ENCODE results near the gene MYD88. TPM values are rescaled to one million over a fixed set of nuclear protein-coding genes. Genes with fewer than 3 reads are reported as not detected.

Gene MYD88
- total RNA-seq, 1 experiment from 2014 or later = 21.2 TPM

GRCh38 chr3:38173834-38174418, 35.5 kb downstream of the MYD88 start:
- H3K4me3 Mint-ChIP-seq (ENCODE audit: unreplicated experiment) = no peak overlapping the region
- no peak for DNase-seq
- H3K4me3 ChIP-seq (ENCODE audit: low read depth, low read length) = no peak overlapping the region
- TF ChIP-seq, protein P1, sequence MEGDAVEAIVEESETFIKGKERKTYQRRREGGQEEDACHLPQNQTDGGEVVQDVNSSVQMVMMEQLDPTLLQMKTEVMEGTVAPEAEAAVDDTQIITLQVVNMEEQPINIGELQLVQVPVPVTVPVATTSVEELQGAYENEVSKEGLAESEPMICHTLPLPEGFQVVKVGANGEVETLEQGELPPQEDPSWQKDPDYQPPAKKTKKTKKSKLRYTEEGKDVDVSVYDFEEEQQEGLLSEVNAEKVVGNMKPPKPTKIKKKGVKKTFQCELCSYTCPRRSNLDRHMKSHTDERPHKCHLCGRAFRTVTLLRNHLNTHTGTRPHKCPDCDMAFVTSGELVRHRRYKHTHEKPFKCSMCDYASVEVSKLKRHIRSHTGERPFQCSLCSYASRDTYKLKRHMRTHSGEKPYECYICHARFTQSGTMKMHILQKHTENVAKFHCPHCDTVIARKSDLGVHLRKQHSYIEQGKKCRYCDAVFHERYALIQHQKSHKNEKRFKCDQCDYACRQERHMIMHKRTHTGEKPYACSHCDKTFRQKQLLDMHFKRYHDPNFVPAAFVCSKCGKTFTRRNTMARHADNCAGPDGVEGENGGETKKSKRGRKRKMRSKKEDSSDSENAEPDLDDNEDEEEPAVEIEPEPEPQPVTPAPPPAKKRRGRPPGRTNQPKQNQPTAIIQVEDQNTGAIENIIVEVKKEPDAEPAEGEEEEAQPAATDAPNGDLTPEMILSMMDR (IDR thresholded peaks at IDR 0.05; ENCODE audit: insufficient read depth in 1 of 2, low read depth in 1 of 2, low read length in 1 of 2, severe bottlenecking in 1 of 2, unreplicated experiment in 1 of 2) = no peak
- H3K27ac Mint-ChIP-seq (ENCODE audit: unreplicated experiment) = no peak overlapping the region
- BruUV-seq (replicated peaks) = no TSS peak
- H3K4me1 ChIP-seq = peaks cover 4% of the 10 kb centered on the region
- H3K36me3 ChIP-seq (ENCODE audit: control insufficient read depth, insufficient read depth, low read length) = no peaks in the 10 kb centered on the region
- no peaks in the 10 kb centered on the region for H3K9me3 ChIP-seq
- H3K27me3 Mint-ChIP-seq (ENCODE audit: insufficient read depth, unreplicated experiment) = no peaks in the 10 kb centered on the region
- ChIA-PET CTCF (no interaction called here), POLR2A (no interaction called here)
- intact Hi-C loops (cut with micrococcal nuclease; ENCODE audit: unreplicated experiment) = no loop called here
- H3K4me1 Mint-ChIP-seq (ENCODE audit: low read depth, unreplicated experiment) = peaks cover 12% of the 10 kb centered on the region
- H3K27me3 ChIP-seq (replicated peaks; ENCODE audit: control insufficient read depth, insufficient read depth, low read length) = no peaks in the 10 kb centered on the region
- H3K9me3 Mint-ChIP-seq (ENCODE audit: unreplicated experiment) = no peaks in the 10 kb centered on the region
- peaks cover 5% of the 10 kb centered on the region for H3K36me3 Mint-ChIP-seq (ENCODE audit: insufficient read depth, unreplicated experiment)

- Mint-ChIP-seq H3K27ac (ENCODE audit: unreplicated experiment) (no peak overlapping the region), H3K27me3 (ENCODE audit: insufficient read depth, unreplicated experiment) (no peaks in the 10 kb centered on the region), H3K4me3 (ENCODE audit: unreplicated experiment) (no peak overlapping the region), H3K4me1 (ENCODE audit: low read depth, unreplicated experiment) (peaks cover 12% of the 10 kb centered on the region), H3K9me3 (ENCODE audit: unreplicated experiment) (no peaks in the 10 kb centered on the region), H3K36me3 (ENCODE audit: insufficient read depth, unreplicated experiment) (peaks cover 22% of the 10 kb centered on the region)
- Histone ChIP-seq H3K36me3 (ENCODE audit: control insufficient read depth, insufficient read depth, low read length) (no peaks in the 10 kb centered on the region), H3K4me1 (peaks cover 4% of the 10 kb centered on the region), H3K27me3 (replicated peaks; ENCODE audit: control insufficient read depth, insufficient read depth, low read length) (no peaks in the 10 kb centered on the region), H3K4me3 (ENCODE audit: low read depth, low read length) (no peak overlapping the region), H3K9me3 (no peaks in the 10 kb centered on the region)
- intact Hi-C loops (cut with micrococcal nuclease; ENCODE audit: unreplicated experiment) = no loop called here
- no TSS peak for BruUV-seq (replicated peaks)
- no peak for DNase-seq
- CTCF ChIA-PET = no interaction called here
- POLR2A ChIA-PET = no interaction called here
- TF ChIP-seq, protein P1 (IDR thresholded peaks at IDR 0.05; ENCODE audit: insufficient read depth in 1 of 2, low read depth in 1 of 2, low read length in 1 of 2, severe bottlenecking in 1 of 2, unreplicated experiment in 1 of 2) = no peak
Measured at GRCh38 chr3:38177181-38177580, 38.7 kb downstream of the MYD88 start.

DNA sequence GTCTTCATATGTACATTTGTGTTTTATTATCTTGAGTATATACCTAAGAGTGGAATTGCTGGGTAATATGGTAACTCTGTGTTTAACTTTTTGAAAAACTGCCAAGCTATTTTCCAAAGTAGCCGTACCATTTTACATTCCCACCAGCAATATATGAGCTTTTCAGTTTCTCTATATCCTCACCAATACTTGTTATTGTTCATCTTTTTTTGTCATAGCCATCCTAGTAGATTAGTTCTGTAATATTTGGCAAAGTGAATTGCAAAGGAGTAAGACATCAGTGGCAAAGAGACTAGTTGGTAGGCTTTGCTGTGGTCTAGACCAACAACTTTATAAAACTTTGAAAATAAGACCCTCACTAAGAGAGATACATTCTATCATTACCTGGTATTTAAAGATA, 48.3 kb downstream of the MYD88 start:
- Histone ChIP-seq H3K27me3 (replicated peaks; ENCODE audit: control insufficient read depth, insufficient read depth, low read length) (no peaks in the 10 kb centered on the region), H3K4me1 (0 out of 2 replicates have a peak, but pooled peaks cover 6% of the 10 kb centered on the region), H3K36me3 (ENCODE audit: control insufficient read depth, insufficient read depth, low read length) (no peaks in the 10 kb centered on the region; the same call in 1 of the 2 replicates), H3K9me3 (no peaks in the 10 kb centered on the region), H3K4me3 (ENCODE audit: low read depth, low read length) (no peak overlapping the region)
- no peaks in the 10 kb centered on the region for H3K27me3 Mint-ChIP-seq (ENCODE audit: insufficient read depth, unreplicated experiment)
- TF ChIP-seq, protein P1 (IDR thresholded peaks at IDR 0.05; ENCODE audit: insufficient read depth in 1 of 2, low read depth in 1 of 2, low read length in 1 of 2, severe bottlenecking in 1 of 2, unreplicated experiment in 1 of 2) = no peak
- H3K27ac Mint-ChIP-seq (ENCODE audit: unreplicated experiment) = no peak overlapping the region
- POLR2A ChIA-PET = no interaction called here
- intact Hi-C loops (cut with micrococcal nuclease; ENCODE audit: unreplicated experiment) = no loop called here
- H3K36me3 Mint-ChIP-seq (ENCODE audit: insufficient read depth, unreplicated experiment) = peaks cover 34% of the 10 kb centered on the region
- no TSS peak for BruUV-seq (replicated peaks)
- CTCF ChIA-PET = no interaction called here
- DNase-seq = no peak
- H3K4me1 Mint-ChIP-seq (ENCODE audit: low read depth, unreplicated experiment) = no peaks in the 10 kb centered on the region
- H3K4me3 Mint-ChIP-seq (ENCODE audit: unreplicated experiment) = no peak overlapping the region
- H3K9me3 Mint-ChIP-seq (ENCODE audit: unreplicated experiment) = no peaks in the 10 kb centered on the region

Measured in Caco-2 (cell line).